Measurements from ENCODE around the gene WNT5B. TPM values are rescaled to one million over a fixed set of nuclear protein-coding genes. Genes with fewer than 3 reads are reported as not detected.

WNT5B gene
- total and polyA plus RNA-seq, 2 experiments from 2014 or later = 152 to 240 TPM

- H3K4me1 ChIP-seq (ENCODE audit: low read depth) = peaks cover 62% of the 10 kb centered on the region
- TF ChIP-seq CTCF (IDR thresholded peaks at IDR 0.05; ENCODE audit: low read depth, low read length) = peak; percentile 86
- H3K9me3 ChIP-seq (ENCODE audit: low read depth) = no peaks in the 10 kb centered on the region
- no peak overlapping the region for H3K27ac ChIP-seq
- no peaks in the 10 kb centered on the region for H3K27me3 ChIP-seq
- no peak overlapping the region for H3K4me3 ChIP-seq
- peak; percentile 85 to 94 for DNase-seq (ENCODE audit: low read depth in 1 of 2, low spot score in 1 of 2)
- H3K36me3 ChIP-seq = no peaks in the 10 kb centered on the region
Measured at GRCh38 chr12:1583421-1584078, 45.5 kb upstream of the WNT5B start.

DNA sequence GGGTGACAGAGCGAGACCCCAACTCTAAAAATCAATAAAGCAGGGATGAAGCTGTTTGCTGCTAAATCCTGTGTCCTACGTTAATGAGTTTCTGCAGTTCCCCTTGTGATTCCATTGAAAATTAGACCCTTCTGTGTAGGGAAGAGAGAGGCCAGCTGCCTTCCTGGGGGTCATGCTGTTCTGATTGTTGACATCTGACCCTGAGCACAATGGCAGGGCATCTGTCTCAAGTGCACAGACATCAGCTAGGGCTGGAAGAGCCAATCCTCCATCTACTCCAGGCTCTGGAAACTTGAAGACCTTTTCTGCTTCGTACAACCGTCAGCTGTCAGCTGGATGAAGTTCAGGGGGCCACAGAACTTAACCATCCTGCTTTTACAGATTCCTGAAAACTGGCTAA is 44.7 kb upstream of the WNT5B start:
- Histone ChIP-seq H3K36me3 (no peaks in the 10 kb centered on the region), H3K27ac (peak overlapping the region; percentile 46), H3K4me1 (ENCODE audit: low read depth) (peaks cover 60% of the 10 kb centered on the region), H3K27me3 (no peaks in the 10 kb centered on the region), H3K9me3 (ENCODE audit: low read depth) (no peaks in the 10 kb centered on the region), H3K4me3 (no peak overlapping the region)
- no peak for TF ChIP-seq CTCF (IDR thresholded peaks at IDR 0.05; ENCODE audit: low read depth, low read length)
- DNase-seq (ENCODE audit: low read depth in 1 of 2, low spot score in 1 of 2) = no peak

DNA sequence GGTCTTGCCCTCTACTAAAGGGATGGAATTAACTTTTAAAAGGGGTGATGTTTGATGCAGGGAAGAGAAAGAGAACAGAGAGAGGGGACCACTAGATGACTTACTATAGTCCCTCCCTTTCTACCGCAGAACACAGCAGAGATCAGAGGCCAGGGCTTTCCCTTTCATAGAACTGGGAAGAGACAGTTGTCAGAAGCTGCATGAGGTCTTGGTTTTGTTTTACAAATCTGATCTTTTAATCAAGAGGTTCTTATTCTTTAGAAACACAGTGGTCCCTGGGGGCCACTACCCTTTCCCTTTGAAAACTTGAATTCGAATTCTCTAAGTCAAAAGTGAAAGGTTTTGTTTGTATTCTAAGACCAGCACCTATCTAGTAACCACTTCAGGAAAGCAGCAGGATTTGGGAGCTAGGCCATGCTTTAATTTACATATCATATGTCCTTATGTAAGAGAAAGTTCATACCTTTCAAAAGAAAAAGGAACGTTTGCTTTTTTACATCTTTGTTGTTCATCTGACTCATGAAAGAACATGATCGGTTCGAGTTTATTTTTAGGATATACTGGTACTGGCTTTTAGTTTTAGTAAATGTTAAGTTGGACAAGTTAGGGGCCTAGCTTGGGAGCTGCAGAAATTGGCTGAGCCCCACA is 41.0 kb upstream of the WNT5B start:
- Histone ChIP-seq H3K4me1 (ENCODE audit: low read depth) (peaks cover 66% of the 10 kb centered on the region), H3K9me3 (ENCODE audit: low read depth) (no peaks in the 10 kb centered on the region), H3K36me3 (no peaks in the 10 kb centered on the region), H3K4me3 (no peak overlapping the region), H3K27ac (peak overlapping the region; percentile 44), H3K27me3 (no peaks in the 10 kb centered on the region)
- no peak for TF ChIP-seq CTCF (IDR thresholded peaks at IDR 0.05; ENCODE audit: low read depth, low read length)
- DNase-seq (ENCODE audit: low read depth in 1 of 2, low spot score in 1 of 2) = no peak

DNA sequence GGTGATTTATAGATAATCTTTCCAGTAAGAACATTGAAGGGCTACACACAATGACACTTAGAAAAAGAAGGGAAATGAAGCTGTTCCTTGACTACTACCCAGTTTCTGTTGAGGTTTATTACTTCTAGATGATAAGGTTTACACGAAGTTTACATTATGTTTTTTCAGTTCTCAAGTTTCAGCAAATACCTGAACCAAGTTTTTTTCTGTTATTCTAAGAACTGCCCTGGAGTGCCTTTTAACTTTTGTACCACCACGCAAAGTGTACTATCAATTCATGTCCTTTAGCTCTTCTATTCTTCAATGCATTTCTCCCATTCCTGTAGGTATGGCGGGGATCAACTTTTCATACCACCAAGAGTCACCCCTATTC is 40.5 kb upstream of the WNT5B start:
- no peak for DNase-seq (ENCODE audit: low read depth in 1 of 2, low spot score in 1 of 2)
- no peak overlapping the region for H3K4me3 ChIP-seq
- no peaks in the 10 kb centered on the region for H3K9me3 ChIP-seq (ENCODE audit: low read depth)
- peak overlapping the region; percentile 44 for H3K27ac ChIP-seq
- H3K4me1 ChIP-seq (ENCODE audit: low read depth) = peaks cover 64% of the 10 kb centered on the region
- no peak for TF ChIP-seq CTCF (IDR thresholded peaks at IDR 0.05; ENCODE audit: low read depth, low read length)
- no peaks in the 10 kb centered on the region for H3K27me3 ChIP-seq
- H3K36me3 ChIP-seq = no peaks in the 10 kb centered on the region

DNA sequence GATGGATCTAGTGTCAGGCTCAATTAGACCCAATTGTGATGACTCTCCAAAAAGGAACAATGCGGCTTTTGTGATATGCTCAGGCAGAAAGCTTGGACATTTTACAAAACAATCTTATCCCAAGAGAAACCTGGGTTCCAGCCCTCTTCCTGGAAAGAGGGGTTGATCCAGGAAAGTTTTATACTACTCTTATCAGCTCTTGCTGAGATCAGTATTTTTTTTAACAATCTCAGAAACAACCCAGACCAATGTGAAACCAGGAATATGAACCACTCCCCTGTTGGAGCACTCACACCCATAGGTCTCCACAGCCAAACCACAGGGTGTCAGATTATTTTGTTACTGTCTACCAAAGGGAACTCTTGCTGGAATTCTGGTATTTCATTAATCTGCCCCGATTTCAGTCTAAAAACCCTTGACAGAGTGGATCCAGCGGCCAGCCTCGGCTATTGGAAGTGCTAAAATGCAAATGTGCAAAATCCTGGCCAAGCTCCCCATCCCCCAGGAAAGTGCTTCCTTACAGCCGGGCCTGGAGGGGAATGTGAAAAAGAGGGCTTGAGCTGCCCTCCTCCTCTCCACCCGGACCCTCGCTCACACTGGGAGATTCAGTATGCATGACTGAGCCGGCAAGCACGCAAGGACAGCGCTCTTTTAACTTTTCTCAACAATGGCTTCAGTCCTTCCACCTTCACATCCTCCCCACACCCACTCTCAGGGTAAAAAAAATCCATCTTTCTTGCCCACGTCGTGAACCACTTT is 38.6 kb upstream of the WNT5B start:
- H3K27me3 ChIP-seq = no peaks in the 10 kb centered on the region
- TF ChIP-seq CTCF (IDR thresholded peaks at IDR 0.05; ENCODE audit: low read depth, low read length) = no peak
- peak; percentile 64 to 85 for DNase-seq (ENCODE audit: low read depth in 1 of 2, low spot score in 1 of 2)

More for the DNA sequence above, 38.6 kb upstream of the WNT5B start:
- peak overlapping the region; percentile 75 for H3K4me3 ChIP-seq
- H3K36me3 ChIP-seq = no peaks in the 10 kb centered on the region
- peak overlapping the region; percentile 48 for H3K27ac ChIP-seq
- peaks cover 56% of the 10 kb centered on the region for H3K4me1 ChIP-seq (ENCODE audit: low read depth)
- H3K9me3 ChIP-seq (ENCODE audit: low read depth) = no peaks in the 10 kb centered on the region

Data from cardiac muscle cell (in vitro differentiated cells and primary cell).